Breast epithelium (tissue), 3 donors: ENCODE measurements around the gene MED10.

ENCODE experiments used
- CTCF ChIP-seq, 3 donors: fragments of 450-650 bp; IDR thresholded peaks; one replicate each; pipeline ENCODE4 v1.5.1; 2016 to 2017; ENCODE audit warnings: antibody characterized with exemption in 3 of 3, mild to moderate bottlenecking in 3 of 3, moderate library complexity in 3 of 3
- POLR2A ChIP-seq: fragments of 450-650 bp; IDR thresholded peaks from one replicate; pipeline ENCODE4 v1.6.1; 2016; ENCODE audit warnings: antibody characterized with exemption, mild to moderate bottlenecking, moderate library complexity

GRCh38 chr5:6424110-6424659, 45.8 kb upstream of the MED10 start:
- TF ChIP-seq CTCF (IDR thresholded peaks at IDR 0.05): no peak
- no peak for TF ChIP-seq POLR2A
